Measurements from ENCODE around the gene NEK4.

DNA sequence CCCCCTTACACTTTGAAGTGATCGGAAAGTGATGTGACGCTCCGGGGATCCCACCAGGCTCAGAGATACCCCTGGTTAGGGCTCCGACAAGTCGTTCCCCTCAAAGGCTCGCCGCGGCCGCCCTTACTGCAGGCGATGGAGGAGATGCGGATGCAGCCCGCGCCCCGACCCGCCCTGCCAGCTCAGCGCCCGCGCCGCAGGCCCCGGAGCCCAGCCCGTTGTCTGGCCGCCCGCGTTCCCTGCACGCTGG lies 65.4 kb downstream of the NEK4 start:
- TF ChIP-seq, protein P1, sequence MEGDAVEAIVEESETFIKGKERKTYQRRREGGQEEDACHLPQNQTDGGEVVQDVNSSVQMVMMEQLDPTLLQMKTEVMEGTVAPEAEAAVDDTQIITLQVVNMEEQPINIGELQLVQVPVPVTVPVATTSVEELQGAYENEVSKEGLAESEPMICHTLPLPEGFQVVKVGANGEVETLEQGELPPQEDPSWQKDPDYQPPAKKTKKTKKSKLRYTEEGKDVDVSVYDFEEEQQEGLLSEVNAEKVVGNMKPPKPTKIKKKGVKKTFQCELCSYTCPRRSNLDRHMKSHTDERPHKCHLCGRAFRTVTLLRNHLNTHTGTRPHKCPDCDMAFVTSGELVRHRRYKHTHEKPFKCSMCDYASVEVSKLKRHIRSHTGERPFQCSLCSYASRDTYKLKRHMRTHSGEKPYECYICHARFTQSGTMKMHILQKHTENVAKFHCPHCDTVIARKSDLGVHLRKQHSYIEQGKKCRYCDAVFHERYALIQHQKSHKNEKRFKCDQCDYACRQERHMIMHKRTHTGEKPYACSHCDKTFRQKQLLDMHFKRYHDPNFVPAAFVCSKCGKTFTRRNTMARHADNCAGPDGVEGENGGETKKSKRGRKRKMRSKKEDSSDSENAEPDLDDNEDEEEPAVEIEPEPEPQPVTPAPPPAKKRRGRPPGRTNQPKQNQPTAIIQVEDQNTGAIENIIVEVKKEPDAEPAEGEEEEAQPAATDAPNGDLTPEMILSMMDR (IDR thresholded peaks at IDR 0.05; ENCODE audit: low read length), result no peak
- TF ChIP-seq EZH2phosphoT487 (IDR thresholded peaks at IDR 0.05; ENCODE audit: low read length), result no peak
- TF ChIP-seq EZH2 (optimal IDR thresholded peaks at IDR 0.05; ENCODE audit: low read depth, low read length), result no peak

Data from MM.1S (cell line).